Right atrium auricular region (tissue), 2 donors: ENCODE measurements around the gene ZNF804B. TPM values are rescaled to one million over a fixed set of nuclear protein-coding genes. Genes with fewer than 3 reads are reported as not detected.

Source experiments
- DNase-seq: peaks from one replicate; pipeline ENCODE4 v3.0.0-alpha.2; 2019; ENCODE audit warnings: low spot score
- H3K27ac ChIP-seq, 2 donors: fragments of 200-600 bp; sonication (generic); 1 replicate in 1 of 2; 2 replicates in 1 of 2; pipeline ENCODE4 v1.5.1; 2016 to 2019
- H3K27me3 ChIP-seq, 2 donors: fragments of 200-600 bp; sonication (generic); one replicate each; pipeline versions ENCODE4 v1.5.1 to v1.6.0; 2017 to 2019
- H3K36me3 ChIP-seq: fragments of 200-600 bp; sonication (generic); one replicate; pipeline ENCODE4 v1.5.1; 2016
- H3K4me1 ChIP-seq, 2 donors: fragments of 200-600 bp; sonication (generic); one replicate each; pipeline versions ENCODE4 v1.5.1 to v1.6.0; 2017 to 2019
- H3K4me3 ChIP-seq, 2 donors: fragments of 200-600 bp; sonication (generic); 1 replicate in 1 of 2; 2 replicates in 1 of 2; pipeline ENCODE4 v1.5.1; 2017 to 2019; ENCODE audit warnings: mild to moderate bottlenecking in 1 of 2, moderate library complexity in 1 of 2
- H3K9me3 ChIP-seq, 2 donors: fragments of 200-600 bp; sonication (generic); one replicate each; pipeline ENCODE4 v1.5.1; 2019
- total RNA-seq, 2 donors: library from RNA; depleted of rRNA; stranded (reverse); fragments of >200 nt; gene quantifications; one replicate each; pipeline ENCODE4 v1.1.0, GENCODE V29; 2016
- TF ChIP-seq, protein P1 (sequence below), 2 donors: fragments of 200-600 bp; sonication (generic); IDR thresholded peaks; one replicate each; pipeline ENCODE4 v1.5.1; 2019; ENCODE audit warnings: antibody characterized with exemption in 2 of 2

ZNF804B gene
- total RNA-seq, 2 donors from 2014 or later: 0.20 to 0.26 TPM

- H3K27me3 ChIP-seq: no peaks in the 10 kb centered on the region
- no peaks in the 10 kb centered on the region for H3K9me3 ChIP-seq
- no peaks in the 10 kb centered on the region for H3K36me3 ChIP-seq
- H3K4me3 ChIP-seq: no peak overlapping the region
- TF ChIP-seq, protein P1, sequence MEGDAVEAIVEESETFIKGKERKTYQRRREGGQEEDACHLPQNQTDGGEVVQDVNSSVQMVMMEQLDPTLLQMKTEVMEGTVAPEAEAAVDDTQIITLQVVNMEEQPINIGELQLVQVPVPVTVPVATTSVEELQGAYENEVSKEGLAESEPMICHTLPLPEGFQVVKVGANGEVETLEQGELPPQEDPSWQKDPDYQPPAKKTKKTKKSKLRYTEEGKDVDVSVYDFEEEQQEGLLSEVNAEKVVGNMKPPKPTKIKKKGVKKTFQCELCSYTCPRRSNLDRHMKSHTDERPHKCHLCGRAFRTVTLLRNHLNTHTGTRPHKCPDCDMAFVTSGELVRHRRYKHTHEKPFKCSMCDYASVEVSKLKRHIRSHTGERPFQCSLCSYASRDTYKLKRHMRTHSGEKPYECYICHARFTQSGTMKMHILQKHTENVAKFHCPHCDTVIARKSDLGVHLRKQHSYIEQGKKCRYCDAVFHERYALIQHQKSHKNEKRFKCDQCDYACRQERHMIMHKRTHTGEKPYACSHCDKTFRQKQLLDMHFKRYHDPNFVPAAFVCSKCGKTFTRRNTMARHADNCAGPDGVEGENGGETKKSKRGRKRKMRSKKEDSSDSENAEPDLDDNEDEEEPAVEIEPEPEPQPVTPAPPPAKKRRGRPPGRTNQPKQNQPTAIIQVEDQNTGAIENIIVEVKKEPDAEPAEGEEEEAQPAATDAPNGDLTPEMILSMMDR (IDR thresholded peaks at IDR 0.05): no peak
- no peak overlapping the region for H3K27ac ChIP-seq
- DNase-seq: no peak
- H3K4me1 ChIP-seq: no peaks in the 10 kb centered on the region
Observed at GRCh38 chr7:89283302-89283701, 523.8 kb downstream of the ZNF804B start.

GRCh38 chr7:89308535-89308934, 549.0 kb downstream of the ZNF804B start:
- Histone ChIP-seq H3K27ac (no peak overlapping the region), H3K4me3 (no peak overlapping the region), H3K9me3 (no peaks in the 10 kb centered on the region), H3K27me3 (no peaks in the 10 kb centered on the region), H3K36me3 (no peaks in the 10 kb centered on the region), H3K4me1 (no peaks in the 10 kb centered on the region)
- TF ChIP-seq, protein P1 (IDR thresholded peaks at IDR 0.05): no peak
- DNase-seq: no peak

- DNase-seq: no peak
- H3K27me3 ChIP-seq: no peaks in the 10 kb centered on the region
Observed at GRCh38 chr7:89311886-89312285, 552.4 kb downstream of the ZNF804B start.

GRCh38 chr7:89312551-89312950, 553.1 kb downstream of the ZNF804B start:
- Histone ChIP-seq H3K4me1 (no peaks in the 10 kb centered on the region), H3K4me3 (no peak overlapping the region), H3K9me3 (peaks cover 0 to 3% of the 10 kb centered on the region in 2 donors), H3K27ac (no peak overlapping the region), H3K36me3 (no peaks in the 10 kb centered on the region), H3K27me3 (no peaks in the 10 kb centered on the region)
- no peak for DNase-seq
- TF ChIP-seq, protein P1 (IDR thresholded peaks at IDR 0.05): no peak

More at GRCh38 chr7:89311886-89312285, 552.4 kb downstream of the ZNF804B start:
- TF ChIP-seq, protein P1 (IDR thresholded peaks at IDR 0.05): no peak
- peaks cover 0 to 3% of the 10 kb centered on the region in 2 donors for H3K9me3 ChIP-seq
- no peak overlapping the region for H3K4me3 ChIP-seq
- H3K4me1 ChIP-seq: no peaks in the 10 kb centered on the region
- no peaks in the 10 kb centered on the region for H3K36me3 ChIP-seq
- H3K27ac ChIP-seq: no peak overlapping the region

- Histone ChIP-seq H3K36me3 (no peaks in the 10 kb centered on the region), H3K27ac (no peak overlapping the region), H3K9me3 (peaks cover 0 to 17% of the 10 kb centered on the region in 2 donors), H3K4me3 (no peak overlapping the region), H3K27me3 (no peaks in the 10 kb centered on the region), H3K4me1 (no peaks in the 10 kb centered on the region)
- no peak for DNase-seq
- TF ChIP-seq, protein P1 (IDR thresholded peaks at IDR 0.05): no peak
Observed at GRCh38 chr7:89316584-89317251, 557.2 kb downstream of the ZNF804B start.

GRCh38 chr7:89332026-89332425, 572.5 kb downstream of the ZNF804B start:
- Histone ChIP-seq H3K27ac (no peak overlapping the region), H3K4me1 (no peaks in the 10 kb centered on the region), H3K9me3 (no peaks in the 10 kb centered on the region), H3K36me3 (no peaks in the 10 kb centered on the region), H3K4me3 (no peak overlapping the region), H3K27me3 (no peaks in the 10 kb centered on the region)
- no peak for DNase-seq
- TF ChIP-seq, protein P1 (IDR thresholded peaks at IDR 0.05): no peak
